ENCODE data around the gene BCAR3.
"Not testable (repeated sequence)": the region's sequence is repeated elsewhere in the genome, so short reads cannot be mapped to it uniquely, and the experiment has no call there.

BCAR3 gene

DNA sequence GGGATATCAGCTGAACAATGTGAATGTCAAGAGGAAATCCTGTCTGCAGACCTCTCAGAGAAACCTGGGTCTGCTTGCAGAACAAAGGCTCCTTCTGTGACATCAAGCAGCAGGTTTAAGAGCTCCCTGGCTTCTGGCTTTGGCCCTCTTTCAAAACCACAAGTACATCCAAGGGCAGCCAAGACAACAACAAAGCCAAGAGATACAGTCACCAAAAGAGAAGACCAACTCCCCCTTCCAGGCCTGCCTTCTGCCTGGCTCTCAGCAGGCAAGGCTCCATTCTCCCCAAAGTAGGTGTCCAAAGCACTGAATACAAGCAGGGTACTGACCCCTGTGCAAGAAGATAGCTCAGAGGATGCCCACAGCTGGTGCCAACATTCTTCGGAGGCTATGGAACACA is 11.5 kb downstream of the BCAR3 start:
- DNase-seq, result no peak

DNA sequence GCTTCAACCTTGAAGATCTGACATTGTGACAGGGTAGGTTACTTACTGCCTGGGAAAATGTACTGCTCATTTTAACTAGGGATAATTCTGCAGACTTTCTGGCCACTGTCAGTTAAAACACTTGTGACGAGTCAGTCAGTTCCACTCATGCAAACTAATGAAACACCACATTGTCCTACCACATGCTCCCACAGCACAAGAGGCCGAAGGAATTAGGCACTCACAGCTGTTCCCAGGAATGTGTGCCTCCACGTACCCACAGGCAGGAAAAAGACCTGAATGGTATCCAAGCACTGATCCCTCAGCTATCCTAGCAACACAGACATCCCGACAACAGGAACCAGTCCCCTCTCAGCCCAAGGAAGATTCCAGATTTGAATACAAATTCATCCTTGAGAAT is 12.3 kb downstream of the BCAR3 start:
- DNase-seq, result peak in 6 of 58 donors; percentile 12 to 48 (median 18)

DNA sequence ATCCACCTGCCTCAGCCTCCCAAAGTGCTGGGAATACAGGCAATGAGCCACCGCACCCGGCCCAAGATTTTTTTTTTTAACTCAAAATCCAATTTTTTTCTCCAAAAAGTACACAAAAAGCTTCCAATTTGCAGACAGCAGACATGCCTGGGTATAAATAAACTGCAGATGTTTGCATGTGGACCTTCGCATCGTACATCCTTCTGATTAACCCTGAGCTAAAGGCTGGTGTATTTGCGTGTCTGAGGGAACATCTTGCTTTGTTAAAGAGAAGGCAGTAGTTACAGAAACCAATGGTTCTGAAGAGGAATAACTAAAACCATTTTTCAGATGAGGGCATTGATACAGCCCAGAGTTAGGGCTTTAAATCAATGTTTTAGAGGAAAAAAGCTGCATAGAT is 12.7 kb downstream of the BCAR3 start:
- DNase-seq, result no peak

DNA sequence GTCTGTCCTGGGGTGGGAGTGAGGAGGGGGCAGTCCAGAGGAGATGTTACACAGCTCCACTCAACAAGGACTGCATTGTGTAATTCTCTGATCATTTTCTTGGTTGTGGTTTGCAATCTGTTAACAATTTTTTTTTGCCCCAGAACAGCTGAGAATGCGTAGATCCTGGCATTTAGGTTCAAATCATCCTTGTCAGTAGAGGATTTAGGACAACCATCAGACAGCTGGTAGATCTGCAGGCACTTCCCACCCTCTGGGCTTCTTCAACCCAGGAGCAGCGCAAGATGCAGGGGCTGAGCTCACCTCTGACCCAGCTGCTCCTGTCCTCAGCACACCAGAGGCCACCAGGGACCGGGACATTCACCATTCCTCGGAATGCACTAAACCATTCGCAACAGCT is 13.5 kb downstream of the BCAR3 start:
- DNase-seq, result no peak

DNA sequence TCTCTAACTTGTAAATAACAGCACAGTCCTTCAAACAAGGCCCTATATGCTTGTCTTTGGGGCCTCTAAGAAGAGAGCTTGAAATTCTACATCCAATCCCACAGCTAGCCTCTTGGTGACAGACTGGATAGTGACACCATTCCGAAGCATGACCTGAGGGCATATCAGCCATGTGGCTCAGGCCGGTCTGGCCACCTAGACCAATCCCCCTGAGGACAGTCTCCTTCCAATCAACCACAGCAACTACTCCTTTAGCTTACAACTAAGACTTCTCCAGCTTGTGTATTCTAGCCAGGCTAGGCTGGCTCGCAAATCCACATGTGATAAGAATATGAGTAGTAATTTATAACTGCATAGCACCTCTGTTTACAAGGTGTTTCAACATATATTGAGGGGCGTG is 14.0 kb downstream of the BCAR3 start:
- DNase-seq, result no peak

DNA sequence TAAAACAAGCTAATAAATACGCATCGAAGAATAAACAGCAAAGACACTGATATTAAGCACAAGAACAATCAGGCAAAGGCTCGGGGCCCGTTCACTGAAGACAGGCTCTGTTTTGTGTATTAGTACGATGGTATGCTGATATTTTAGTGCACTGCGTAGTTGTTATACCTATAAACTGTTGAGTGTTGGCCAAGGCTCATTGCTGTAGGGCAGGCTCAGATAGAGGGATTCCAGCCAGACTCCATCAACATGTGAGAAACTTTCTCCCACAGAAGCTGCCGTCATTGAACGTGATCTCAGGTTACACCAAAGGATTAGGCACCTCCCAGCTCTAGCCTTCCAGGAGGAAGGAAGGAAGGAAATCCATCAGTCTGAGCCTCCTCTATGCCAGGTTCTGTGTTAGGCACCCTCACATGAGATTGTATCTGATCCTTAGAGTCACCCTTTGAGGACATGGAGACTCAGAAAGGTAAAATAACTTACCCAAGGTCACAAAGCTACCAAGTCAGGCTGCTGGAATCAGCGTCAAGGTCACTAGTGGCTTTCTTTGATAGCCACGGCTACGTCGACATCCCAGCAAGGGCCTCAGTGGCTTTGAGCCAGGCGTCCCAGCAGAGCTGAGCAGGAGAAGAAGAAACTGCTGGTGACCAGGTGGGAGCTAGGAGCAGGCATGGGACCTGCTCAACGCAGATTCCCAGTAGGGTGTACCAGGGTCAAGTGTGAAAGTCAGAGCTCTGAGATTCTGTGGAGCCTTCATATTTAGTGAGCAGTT is 14.8 kb downstream of the BCAR3 start:
- no peak for DNase-seq

DNA sequence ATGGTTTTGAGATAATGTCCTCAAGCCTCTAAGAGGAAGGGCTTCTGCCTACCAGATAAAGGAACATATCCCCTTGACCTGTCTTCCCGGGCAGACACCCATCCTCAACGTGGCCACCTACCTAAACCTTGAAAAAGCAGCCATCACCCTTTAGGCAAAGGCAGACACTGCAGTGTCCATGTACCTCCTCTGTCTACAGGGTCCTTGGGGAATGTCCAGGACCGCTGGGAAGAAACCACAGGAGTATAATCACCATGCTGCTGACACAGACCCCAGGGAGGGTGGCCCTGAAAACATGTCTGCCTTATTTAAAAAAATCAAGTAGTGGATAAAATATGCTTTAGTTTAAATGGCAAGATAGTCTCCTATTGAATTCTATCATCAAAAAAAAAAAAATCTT is 16.6 kb downstream of the BCAR3 start:
- DNase-seq, result no peak

DNA sequence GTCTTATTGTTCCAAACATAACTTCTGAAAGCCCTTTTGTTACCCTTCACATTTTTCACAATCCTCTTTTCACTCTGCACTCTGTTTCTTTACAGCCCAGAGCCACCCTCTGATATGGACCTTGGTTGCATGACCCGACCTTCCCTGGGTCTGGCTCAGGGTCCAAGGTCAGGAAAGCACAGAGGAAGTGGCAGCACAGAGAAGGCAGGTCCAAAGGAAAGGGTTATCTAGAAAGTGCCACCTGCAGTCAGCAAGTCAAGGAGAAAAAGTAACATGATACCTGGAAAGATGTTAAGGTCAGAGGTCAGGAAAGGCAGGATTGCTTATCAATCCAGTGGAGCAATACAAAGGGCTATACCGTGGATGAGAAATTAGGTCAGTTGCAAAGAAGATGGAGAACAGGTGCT is 18.4 kb downstream of the BCAR3 start:
- no peak for DNase-seq

DNA sequence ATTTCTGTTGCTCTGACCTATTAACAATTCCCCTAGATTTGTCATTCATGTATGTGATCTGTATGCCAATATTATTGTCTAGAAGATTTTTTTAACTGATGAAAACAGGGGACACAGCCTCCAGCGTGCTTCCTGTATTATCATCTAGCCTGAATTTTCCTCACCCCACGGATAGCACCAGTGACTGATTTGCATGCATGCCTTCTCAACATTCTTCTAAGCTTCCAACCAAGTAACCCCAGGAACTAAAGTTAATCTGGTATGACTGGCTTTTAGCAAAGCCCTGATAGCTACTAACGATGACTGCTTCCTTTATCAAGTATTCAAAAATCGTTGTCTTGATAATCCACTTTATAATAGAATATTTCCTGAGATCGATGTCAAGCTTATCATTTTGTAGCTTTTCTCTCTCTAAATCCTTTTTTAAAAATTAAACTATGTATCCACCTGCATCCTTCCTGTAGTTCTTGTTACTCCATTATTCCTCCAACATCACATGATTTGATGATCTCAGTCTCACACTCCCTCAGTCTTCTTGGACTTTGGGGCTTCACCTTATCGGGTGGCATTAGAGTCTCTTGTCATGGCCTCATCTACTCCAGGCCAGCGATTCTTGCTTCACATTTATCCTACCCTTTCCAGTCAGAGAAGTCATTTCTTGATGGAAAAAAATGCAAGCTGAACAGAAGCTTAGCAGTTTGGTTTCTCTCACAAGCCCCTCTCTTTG is 19.0 kb downstream of the BCAR3 start:
- DNase-seq, result no peak

DNA sequence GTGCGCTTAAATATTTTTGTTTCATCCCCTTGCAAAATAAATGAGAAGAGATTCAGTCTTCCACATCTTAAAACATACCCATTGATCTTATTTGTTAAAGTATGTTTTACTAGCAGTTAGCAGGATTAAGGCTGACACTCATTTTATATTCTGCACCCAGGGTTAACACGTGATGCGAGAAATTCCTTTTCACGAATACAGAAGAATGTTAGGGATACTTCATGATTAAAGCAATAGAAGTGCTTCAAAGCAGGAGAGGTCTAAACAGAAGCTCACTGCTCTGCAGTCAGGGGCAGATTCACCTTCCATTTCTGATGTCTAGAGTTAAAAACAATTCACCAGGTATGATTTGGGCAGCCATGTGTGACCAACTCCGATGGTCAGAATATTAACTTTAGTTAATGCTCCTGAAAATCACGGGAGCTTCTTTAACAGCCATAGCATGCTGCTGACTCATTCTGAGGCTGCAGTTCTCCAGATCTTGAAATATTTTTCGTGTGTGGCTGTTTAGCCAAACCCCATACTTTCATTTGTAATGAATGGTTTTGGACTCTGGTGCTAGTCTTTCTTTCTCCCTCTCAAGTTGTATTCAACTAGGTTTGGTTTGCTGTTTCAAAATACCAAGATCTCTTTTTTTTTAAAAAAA is 19.7 kb downstream of the BCAR3 start:
- no peak for DNase-seq

DNA sequence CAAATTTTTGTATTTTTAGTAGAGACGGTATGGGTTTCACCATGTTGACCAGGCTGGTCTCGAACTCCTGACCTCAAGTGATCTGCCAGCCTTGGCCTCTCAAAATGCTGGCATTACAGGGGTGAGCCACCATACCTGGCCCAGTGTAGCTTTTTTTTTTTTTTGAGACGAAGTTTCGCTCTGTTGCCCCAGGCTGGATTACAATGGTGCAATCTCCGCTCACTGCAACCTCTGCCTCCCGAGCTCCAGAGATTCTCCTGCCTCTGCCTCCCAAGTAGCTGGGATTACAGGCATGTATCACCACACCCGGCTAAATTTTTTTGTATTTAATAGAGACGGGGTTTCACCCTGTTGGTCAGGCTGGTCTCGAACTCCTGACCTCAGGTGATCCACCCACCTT is 20.3 kb downstream of the BCAR3 start:
- DNase-seq, result not testable (repeated sequence)

DNA sequence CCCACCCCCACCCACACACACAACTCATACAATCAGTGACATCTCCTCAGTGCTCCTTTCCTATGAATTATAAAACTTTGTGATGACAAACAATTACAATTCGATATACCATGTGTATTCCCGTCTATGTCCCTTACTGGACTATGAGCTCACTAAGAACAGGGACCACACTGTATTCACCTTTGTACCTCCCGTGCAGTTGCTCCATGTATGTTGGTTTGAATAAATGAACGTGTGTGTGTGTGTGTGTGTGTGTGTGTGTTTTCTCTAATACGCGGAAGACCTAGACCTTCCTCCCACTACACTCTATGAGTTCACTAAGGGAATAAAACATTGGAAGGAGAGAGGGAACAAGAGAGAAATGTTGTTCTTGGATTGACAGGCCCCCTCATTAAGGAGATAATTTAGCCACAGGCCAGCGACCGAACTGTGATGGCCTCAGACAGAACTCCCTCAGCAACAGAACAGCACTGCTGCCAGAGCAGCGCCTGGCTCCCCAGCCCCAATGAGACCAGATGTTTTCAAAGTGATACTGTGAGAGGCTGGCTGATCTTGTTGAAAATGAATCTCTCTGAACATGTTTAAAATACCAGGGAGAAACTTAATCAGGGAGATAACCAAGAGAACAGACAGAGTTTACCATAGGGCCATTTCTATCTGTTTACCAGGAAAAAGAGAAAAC is 21.7 kb downstream of the BCAR3 start:
- DNase-seq, result peak in 1 of 58 donors; percentile 19

DNA sequence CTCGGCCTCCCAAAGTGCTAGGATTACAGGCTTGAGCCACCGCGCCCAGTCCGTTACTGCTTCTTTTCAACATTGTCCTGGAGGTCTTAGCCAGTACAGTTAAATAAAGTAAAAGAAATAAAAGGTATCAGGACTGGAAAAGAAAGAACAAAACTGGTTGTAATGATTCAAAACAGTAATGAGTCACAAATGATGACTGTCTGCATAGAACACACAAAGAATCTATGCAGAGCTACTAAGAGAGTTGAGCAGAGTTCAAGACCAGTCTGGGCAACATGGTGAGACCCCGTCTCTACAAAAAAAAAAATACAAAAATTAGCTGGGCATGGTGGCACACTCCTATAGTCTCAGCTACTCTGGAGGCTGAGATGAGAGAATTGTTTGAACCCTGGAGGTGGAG is 23.4 kb downstream of the BCAR3 start:
- DNase-seq, result no peak

DNA sequence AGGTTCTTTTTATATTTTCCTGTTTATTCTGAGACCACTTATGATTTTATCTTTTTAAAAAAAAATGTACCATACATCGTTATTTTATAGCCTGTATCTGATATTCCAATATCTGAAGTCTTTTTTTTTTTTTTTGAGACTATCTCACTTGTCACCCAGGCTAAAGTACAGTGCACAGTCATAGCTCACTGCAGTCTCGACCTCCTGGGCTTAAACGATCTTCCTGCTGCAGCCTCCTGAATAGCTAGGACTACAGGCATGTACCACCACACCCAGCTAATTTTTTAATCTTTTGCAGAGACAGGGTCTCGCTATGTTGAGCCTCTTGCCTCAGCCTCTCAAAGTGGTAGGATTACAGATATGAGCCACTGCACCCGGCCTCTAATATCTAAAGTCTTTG is 25.1 kb downstream of the BCAR3 start:
- no peak for DNase-seq

DNA sequence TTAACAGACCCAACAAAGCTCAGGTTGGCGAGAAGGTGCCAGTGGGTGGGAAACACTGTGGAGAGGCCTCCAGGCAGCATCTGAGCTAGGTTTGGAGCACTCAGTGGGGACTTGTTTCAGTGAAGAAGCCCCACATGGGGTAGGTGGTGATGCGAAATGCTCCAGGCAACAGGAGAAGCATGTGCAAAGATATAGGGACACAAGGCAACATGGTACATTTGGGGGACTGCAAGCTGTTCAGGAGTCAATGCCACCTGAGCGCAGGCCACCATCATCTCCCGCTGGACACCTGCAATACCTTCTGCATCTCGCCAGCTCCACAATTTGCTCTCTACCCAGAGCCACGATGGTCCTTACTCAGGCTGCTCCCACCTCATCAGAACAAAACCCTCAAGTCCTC is 28.0 kb downstream of the BCAR3 start:
- no peak for DNase-seq

DNA sequence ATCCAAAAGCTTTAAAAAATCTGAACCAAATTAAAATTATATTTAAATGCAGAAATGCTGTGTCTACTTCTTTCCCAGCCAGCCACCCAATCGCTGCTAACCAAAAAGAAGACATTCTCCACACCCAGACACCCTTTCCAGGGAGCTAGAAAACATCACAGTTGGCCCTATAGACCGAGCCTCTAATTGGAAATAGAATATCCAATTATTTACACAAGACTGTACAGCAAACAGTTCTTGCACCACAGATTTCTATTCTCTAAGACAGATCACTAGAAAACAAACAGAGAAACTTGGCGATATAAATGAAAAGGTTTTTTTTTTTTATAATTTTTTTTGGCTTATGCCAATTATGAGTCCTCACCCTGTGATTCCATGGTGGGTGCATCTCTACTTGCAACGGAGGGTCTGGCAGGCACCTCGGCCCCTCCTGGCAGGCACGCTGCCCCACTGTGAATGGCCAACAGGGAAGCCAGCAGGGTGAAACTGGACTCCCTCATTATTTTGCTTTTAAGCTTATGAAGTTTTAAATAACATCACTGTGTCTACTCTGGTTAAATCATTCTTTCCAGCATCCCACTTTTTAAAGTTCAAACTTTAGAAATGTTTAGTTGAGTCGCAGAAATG is 29.2 kb downstream of the BCAR3 start:
- no peak for DNase-seq

DNA sequence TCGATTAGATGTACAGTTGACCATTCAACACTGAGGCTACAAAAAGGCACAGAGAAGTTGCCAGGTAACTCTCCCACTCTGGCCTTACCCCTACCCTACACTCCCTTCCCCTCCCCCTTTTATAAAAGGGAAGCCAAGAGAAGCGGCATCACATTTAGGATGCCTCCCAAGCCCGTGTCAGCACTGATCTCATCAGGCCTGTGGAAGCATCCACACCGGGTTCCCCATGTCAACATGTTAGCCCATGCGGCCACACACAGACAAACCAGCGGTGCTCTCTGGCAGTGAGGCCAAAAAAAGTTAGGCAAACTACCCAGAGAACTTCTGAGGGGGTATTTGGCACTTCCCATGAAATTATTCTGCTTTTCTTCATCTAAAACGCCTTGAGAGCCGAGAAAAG is 29.9 kb downstream of the BCAR3 start:
- no peak for DNase-seq

DNA sequence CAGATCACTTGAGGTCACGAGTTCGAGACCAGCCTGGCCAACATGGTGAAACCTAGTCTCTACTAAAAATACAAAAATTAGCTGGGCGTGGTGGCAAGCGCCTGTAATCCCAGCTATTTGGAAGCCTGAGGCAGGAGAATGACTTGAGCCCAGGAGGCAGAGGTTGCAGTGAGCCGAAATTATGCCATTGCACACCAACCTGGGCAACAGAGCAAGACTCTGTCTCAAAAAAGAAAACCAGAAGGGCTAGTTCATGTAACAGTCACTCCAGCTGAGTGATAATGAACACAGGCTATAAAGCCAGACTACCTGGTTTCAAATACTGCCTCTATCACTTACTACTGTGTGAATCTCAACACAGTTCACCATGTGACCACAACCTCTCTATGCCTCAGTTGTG is 31.5 kb downstream of the BCAR3 start:
- DNase-seq, result not testable (repeated sequence)

DNA sequence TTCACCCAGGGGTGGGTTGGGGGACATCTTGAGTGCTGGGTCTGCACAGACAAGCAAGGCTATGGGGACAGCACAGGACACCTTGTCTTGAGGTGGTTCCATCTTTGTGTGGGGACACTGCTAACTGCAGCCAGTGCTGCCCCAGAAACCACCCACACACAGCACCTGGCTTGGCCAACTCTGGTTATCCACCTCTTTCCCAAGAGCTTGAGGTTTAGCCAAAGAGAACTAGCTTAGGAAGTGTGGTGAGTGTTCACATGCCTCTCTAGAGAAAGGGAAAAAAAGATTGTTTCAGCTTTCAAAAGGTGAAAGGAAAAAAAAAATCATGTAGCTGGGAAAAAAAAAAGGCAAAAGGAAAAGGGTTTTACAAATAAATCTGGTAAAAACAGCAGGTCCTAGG is 32.4 kb downstream of the BCAR3 start:
- no peak for DNase-seq

DNA sequence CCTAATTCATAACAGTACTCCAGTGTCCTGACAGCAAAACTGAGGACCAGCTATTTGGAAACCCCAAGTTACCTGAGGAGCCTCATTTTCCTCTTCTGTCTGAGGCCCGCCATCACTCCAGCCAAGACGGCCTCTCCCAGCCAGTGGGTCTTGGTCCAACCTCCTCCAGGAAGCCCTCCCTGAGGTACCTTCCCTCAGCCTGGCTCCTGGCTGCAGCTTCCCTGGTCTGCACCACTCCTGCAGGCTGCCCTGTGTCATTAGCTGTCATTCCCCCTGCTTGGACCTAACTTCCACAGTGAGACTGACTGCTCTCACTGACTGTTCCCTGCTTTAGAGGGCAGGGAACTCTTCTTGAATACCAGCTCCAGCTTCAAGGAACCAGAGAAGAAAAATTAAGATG is 33.0 kb downstream of the BCAR3 start:
- peak in 1 of 58 donors; percentile 17 for DNase-seq

DNA sequence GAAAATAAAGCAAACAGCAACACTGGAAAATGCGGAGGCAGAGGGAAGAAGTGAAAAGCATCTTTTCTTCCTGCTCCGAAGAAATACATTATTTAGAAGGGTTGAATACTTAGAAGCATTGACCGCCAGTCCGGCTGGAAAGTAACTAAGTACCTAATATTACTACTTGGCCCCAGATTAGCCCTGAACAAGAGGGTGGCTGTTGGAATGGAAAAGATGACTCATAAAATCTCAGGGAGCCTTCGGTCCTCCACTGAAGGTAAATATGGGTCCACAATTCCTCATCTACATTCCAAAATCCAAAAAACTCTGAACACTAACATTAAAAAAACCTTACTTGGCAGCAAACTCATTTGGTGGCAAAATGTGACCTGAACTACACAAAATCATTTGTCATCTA is 40.1 kb downstream of the BCAR3 start:
- no peak for DNase-seq
